RWPE1 (cell line): ENCODE data around the gene ANKS1A.

ENCODE experiments used
- CTCF ChIA-PET: fragments of 350-600 bp; sonication (Branson Sonifier 250); formaldehyde crosslinking; extraction: SDS; loops from one replicate; lab custom pipeline; 2021; lab: Yijun Ruan, JAX
- POLR2A ChIA-PET: fragments of 400-600 bp; formaldehyde crosslinking; extraction: SDS; loops from one replicate; lab custom pipeline; 2020; ENCODE audit warnings: antibody characterized with exemption; ENCODE audit not compliant: low non-redundant PET; lab: Yijun Ruan, JAX
- DNase-seq: peaks from one replicate; pipeline ENCODE4 v3.0.0; 2012; ENCODE audit warnings: low spot score
- H3K27ac ChIP-seq: fragments of 450-650 bp; 2 replicates; pipeline ENCODE4 v1.5.1; 2017
- TF ChIP-seq, protein P1 (sequence below): fragments of 450-650 bp; conservative IDR thresholded peaks from 2 replicates; pipeline ENCODE4 v1.5.1; 2017; ENCODE audit warnings: low read depth, mild to moderate bottlenecking

ANKS1A gene

DNA sequence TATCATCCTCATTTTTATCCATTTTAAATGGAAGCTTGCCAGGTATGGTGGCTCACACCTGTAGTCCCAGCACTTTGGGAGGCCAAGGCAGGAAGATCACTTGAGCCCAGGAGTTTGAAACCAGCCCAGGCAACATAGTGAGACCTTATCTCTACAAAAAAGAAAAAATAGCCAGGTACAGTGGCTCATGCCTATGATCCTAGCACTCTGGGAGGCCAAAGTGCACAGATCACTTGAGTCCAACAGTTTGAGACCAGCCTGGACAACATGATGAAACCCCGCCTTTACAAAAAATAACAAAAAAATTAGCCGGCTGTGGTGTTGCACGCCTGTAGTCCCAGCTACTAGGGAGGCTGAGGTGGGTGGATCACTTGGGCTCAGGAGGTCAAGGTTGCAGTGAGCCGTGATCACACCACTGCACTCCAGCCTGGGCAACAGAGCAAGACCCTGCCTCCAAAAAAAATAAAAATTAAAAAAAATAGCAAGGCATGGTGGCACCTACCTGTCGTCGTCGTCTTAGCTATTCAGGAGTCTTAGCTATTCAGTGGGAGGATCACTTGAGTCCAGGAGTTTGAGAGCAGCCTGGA lies 163.0 kb downstream of the ANKS1A start:
- POLR2A ChIA-PET, result no interaction called here
- DNase-seq, result no peak
- no peak overlapping the region for H3K27ac ChIP-seq
- TF ChIP-seq, protein P1, sequence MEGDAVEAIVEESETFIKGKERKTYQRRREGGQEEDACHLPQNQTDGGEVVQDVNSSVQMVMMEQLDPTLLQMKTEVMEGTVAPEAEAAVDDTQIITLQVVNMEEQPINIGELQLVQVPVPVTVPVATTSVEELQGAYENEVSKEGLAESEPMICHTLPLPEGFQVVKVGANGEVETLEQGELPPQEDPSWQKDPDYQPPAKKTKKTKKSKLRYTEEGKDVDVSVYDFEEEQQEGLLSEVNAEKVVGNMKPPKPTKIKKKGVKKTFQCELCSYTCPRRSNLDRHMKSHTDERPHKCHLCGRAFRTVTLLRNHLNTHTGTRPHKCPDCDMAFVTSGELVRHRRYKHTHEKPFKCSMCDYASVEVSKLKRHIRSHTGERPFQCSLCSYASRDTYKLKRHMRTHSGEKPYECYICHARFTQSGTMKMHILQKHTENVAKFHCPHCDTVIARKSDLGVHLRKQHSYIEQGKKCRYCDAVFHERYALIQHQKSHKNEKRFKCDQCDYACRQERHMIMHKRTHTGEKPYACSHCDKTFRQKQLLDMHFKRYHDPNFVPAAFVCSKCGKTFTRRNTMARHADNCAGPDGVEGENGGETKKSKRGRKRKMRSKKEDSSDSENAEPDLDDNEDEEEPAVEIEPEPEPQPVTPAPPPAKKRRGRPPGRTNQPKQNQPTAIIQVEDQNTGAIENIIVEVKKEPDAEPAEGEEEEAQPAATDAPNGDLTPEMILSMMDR, result no peak
- CTCF ChIA-PET, result no interaction called here

DNA sequence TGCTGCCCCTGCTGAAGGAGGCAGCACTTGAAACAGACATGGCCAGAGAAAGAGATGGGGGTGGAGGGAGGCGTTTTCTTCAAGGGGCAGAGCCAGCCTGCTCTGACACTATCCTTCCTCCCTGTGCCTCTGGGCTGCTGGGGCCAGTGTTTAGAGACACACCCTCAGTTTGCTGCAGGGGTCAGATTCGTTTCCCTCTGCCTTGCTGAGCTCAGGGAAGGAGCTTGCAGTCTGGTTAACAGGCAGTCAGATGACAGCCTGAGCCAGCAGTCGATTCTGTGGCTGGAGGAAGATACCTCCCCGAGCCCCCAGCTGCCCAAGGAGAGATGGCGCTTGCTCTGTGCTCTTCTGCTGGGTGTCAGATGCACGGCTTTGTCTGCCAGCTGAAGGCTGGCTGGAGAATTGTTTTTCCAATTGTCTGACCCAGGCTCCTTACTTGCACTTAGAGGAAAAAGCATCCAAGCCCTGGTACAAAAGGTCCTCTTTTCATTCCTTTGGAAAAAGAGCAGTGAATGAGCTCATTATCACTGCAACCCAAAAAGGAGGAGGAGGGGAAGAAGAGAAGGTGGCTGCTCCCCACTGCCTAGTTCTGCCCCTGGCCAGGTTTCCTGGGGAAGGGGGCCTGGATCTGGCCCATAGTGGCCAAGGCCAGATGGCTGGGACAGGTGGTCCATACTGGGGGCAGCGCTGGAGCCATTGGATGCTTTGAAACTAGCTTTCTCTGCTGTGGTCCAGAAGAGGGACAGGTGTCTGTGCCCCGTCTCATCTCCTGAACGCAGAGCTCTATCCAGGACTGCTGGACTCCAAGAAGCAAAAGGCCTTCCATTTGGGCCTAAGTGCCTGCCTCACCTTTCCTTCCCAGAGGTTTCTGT lies 163.9 kb downstream of the ANKS1A start:
- TF ChIP-seq, protein P1, result no peak
- POLR2A ChIA-PET, result no interaction called here
- CTCF ChIA-PET, result interaction anchor here (0.6 to 0.7 kb wide), 2 partner anchors 24 to 59 kb away, joined by 3 read pairs; no protein-coding TSS in a partner anchor
- no peak for DNase-seq
- H3K27ac ChIP-seq, result no peak overlapping the region

DNA sequence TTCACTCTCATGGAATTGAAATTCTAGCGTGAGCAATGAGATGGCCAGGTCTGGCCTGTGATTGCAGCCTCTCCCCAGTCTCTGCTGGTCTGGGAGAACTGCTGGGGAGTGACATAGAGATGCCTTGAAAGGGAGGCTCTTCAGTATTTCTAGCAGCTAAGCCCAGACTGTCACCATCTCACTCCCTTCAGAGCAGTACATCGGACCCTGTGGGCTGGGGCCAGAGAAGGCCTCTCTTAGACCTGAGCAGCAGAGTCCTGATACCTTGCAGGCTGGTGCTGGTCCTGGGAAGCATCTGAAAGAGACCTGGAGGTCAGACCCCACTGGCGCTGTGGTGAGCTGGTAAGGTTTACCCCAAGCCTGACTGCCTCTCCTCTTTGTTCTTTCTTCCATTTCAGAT lies 164.6 kb downstream of the ANKS1A start:
- no peak overlapping the region for H3K27ac ChIP-seq
- ChIA-PET POLR2A (no interaction called here), CTCF (no interaction called here)
- no peak for DNase-seq
- TF ChIP-seq, protein P1, result no peak

DNA sequence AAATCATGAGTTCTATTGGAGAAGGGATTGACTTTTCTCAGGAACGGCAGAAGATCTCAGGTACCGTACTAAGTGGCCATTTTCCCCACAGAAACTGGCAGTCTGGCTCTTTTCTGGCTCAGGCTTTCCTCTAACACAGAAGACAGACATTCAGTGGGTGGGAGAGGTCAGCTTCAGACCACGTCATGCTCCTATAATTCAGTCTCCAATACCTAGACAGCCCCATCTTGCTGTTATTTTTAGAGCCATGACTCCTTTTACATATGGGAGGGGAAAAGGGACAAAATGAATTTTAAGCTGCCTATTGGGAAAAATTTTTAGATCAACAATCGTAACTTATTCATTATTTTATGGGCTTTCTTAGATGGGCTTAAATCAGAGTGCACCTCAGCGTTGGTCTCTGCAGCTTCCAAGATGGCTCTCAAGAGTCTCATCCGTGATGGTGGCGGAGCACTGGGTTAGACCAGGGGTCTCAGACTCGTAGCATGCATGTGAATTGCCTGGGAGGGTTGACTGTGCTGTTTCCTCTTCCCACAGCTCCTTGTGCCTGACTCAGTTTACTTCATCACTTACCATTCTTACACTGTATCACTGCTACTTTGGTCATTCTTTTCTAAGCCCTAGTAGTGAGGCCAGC lies 165.2 kb downstream of the ANKS1A start:
- DNase-seq, result no peak
- no peak overlapping the region for H3K27ac ChIP-seq
- ChIA-PET POLR2A (no interaction called here), CTCF (no interaction called here)
- TF ChIP-seq, protein P1, result no peak

DNA sequence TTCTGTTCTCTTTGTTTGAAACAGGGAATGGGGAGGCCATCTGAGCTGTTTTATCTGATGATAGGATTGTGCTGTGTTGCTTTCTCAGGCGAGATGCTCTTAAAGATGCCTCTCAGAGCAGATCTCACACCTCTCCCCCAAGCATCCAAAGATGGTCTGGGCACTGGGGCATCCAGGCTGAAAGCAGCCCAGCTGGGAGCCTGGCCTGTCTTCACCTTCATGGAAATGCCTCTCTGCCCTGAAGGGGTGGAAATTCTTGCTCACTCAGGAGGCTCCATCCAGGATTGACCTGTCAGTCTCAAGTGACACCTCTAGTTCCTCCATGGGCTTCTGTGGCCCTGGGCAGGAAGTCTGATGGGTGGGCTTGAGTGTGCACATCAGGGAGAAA lies 165.7 kb downstream of the ANKS1A start:
- CTCF ChIA-PET, result interaction anchor here (0.6 kb wide), 1 partner anchor 681 kb away, joined by 5 read pairs; no protein-coding TSS in a partner anchor
- DNase-seq, result no peak
- POLR2A ChIA-PET, result no interaction called here
- H3K27ac ChIP-seq, result no peak overlapping the region
- TF ChIP-seq, protein P1, result no peak

DNA sequence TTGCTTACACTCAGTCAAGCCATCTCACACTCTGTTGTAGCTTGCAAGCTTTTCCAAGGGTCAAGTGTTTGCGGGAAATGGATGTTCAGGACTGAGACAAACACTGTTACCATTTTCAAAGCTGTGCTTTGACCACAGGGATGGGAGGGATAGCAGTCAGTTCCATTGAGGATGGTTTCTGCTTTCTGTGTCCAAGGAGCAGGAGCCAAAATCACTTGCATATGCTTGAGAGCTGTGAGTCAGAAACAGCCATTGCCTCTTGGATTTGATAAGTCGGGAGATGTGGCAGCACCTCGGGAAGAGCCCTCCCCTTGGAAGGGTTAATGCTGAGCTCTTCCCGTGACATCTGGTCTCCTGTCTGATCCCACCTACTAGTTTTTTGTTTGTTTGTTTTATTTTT lies 166.8 kb downstream of the ANKS1A start:
- CTCF ChIA-PET, result no interaction called here
- TF ChIP-seq, protein P1, result no peak
- H3K27ac ChIP-seq, result no peak overlapping the region
- DNase-seq, result no peak
- POLR2A ChIA-PET, result no interaction called here
